GM23338 (cell line): Measurements from ENCODE around the gene PSTK. TPM values are rescaled to one million over a fixed set of nuclear protein-coding genes. Genes with fewer than 3 reads are reported as not detected.

ENCODE experiments used
- ATAC-seq: fragments of 200-7000 bp; cut with Tn5 transposase; 3 replicates; pipeline ENCODE4 v1.9.1; 2020
- DNase-seq: peaks from one replicate; pipeline ENCODE4 v3.0.0-alpha.2; 2015; ENCODE audit warnings: low spot score
- H2AFZ ChIP-seq: fragments of 200-600 bp; sonication (generic); 2 replicates; pipeline ENCODE4 v1.8.0; 2016; ENCODE audit warnings: antibody characterized with exemption, mild to moderate bottlenecking, moderate library complexity
- H3F3A ChIP-seq: fragments of 200-600 bp; sonication (generic); replicated peaks from 2 replicates; pipeline ENCODE4 v1.8.0; 2017; ENCODE audit warnings: antibody characterized with exemption, mixed run types, low read depth
- H3K27ac ChIP-seq: fragments of 200-600 bp; sonication (generic); 2 replicates; pipeline ENCODE4 v1.6.1; 2016; ENCODE audit warnings: low read depth
- H3K27me3 ChIP-seq: fragments of 200-600 bp; sonication (generic); 2 replicates; pipeline ENCODE4 v1.8.0; 2016; ENCODE audit warnings: mild to moderate bottlenecking, mixed run types, moderate library complexity; ENCODE audit not compliant: insufficient read depth
- H3K36me3 ChIP-seq: fragments of 200-600 bp; sonication (generic); 2 replicates; pipeline ENCODE4 v1.8.0; 2016; ENCODE audit warnings: mild to moderate bottlenecking; ENCODE audit not compliant: insufficient read depth
- H3K4me1 ChIP-seq: fragments of 200-600 bp; sonication (generic); 2 replicates; pipeline ENCODE4 v1.8.0; 2016; ENCODE audit warnings: mild to moderate bottlenecking, moderate library complexity; ENCODE audit not compliant: insufficient read depth
- H3K4me2 ChIP-seq: fragments of 200-600 bp; sonication (generic); 2 replicates; pipeline ENCODE4 v1.7.1; 2017; ENCODE audit warnings: mixed run types
- H3K4me3 ChIP-seq: fragments of 200-600 bp; sonication (generic); 2 replicates; pipeline ENCODE4 v1.6.1; 2016; ENCODE audit warnings: mixed run types
- H3K79me2 ChIP-seq: fragments of 200-600 bp; sonication (generic); replicated peaks from 2 replicates; pipeline ENCODE4 v1.8.0; 2017; ENCODE audit warnings: mild to moderate bottlenecking; ENCODE audit not compliant: insufficient read depth
- H3K9me2 ChIP-seq: fragments of 200-600 bp; sonication (generic); 2 replicates; pipeline ENCODE4 v1.8.0; 2017; ENCODE audit not compliant: insufficient read depth
- H4K20me1 ChIP-seq: fragments of 200-600 bp; sonication (generic); replicated peaks from 2 replicates; pipeline ENCODE4 v1.8.0; 2017; ENCODE audit warnings: mild to moderate bottlenecking; ENCODE audit not compliant: insufficient read depth
- H3K27ac Mint-ChIP-seq: 2 replicates; pipeline ENCODE4 v1.8.0; 2020; ENCODE audit warnings: inconsistent platforms, mild to moderate bottlenecking, moderate library complexity, mixed read lengths
- H3K27me3 Mint-ChIP-seq: 3 replicates; pipeline ENCODE4 v1.8.0; 2022; ENCODE audit warnings: low read depth, mild to moderate bottlenecking, moderate library complexity, mixed read lengths, inconsistent platforms; ENCODE audit not compliant: insufficient read depth, poor library complexity
- H3K36me3 Mint-ChIP-seq: 3 replicates; pipeline ENCODE4 v1.8.0; 2021; ENCODE audit warnings: low read depth, mild to moderate bottlenecking, inconsistent platforms, moderate library complexity, mixed read lengths
- H3K4me1 Mint-ChIP-seq: 3 replicates; pipeline ENCODE4 v1.8.0; 2020; ENCODE audit warnings: mild to moderate bottlenecking, inconsistent platforms, mixed read lengths
- H3K4me3 Mint-ChIP-seq: 3 replicates; pipeline ENCODE4 v1.8.0; 2021; ENCODE audit warnings: moderate library complexity, mild to moderate bottlenecking, inconsistent platforms, mixed read lengths
- H3K9me3 Mint-ChIP-seq: 3 replicates; pipeline ENCODE4 v1.8.0; 2020; ENCODE audit warnings: moderate library complexity, mild to moderate bottlenecking, inconsistent platforms, mixed read lengths
- CREB1 ChIP-seq: fragments of 250-450 bp; sonication (Bioruptor Pico); IDR thresholded peaks from 2 replicates; pipeline ENCODE4 v1.5.0; 2020; ENCODE audit warnings: low read depth, mild to moderate bottlenecking, moderate library complexity
- ETS1 ChIP-seq: IDR thresholded peaks from 2 replicates; pipeline ENCODE4 v1.6.1; 2016; ENCODE audit warnings: antibody characterized with exemption
- EZH2 ChIP-seq: fragments of 200-600 bp; sonication (generic); IDR thresholded peaks from one replicate; pipeline ENCODE4 v1.8.0; 2017; ENCODE audit warnings: antibody characterized with exemption, mild to moderate bottlenecking, low read depth; ENCODE audit not compliant: unreplicated experiment
- JUNB ChIP-seq: IDR thresholded peaks from one replicate; pipeline ENCODE4 v1.6.1; 2016; ENCODE audit warnings: antibody characterized with exemption; ENCODE audit not compliant: unreplicated experiment
- NANOG ChIP-seq: IDR thresholded peaks from 2 replicates; pipeline ENCODE4 v1.6.1; 2016; ENCODE audit warnings: antibody characterized with exemption, borderline replicate concordance
- POLR2AphosphoS5 ChIP-seq: IDR thresholded peaks from 2 replicates; pipeline ENCODE4 v1.6.1; 2016; ENCODE audit warnings: antibody characterized with exemption, low read depth
- REST ChIP-seq: IDR thresholded peaks from one replicate; pipeline ENCODE4 v1.6.1; 2018; ENCODE audit warnings: antibody characterized with exemption; ENCODE audit not compliant: unreplicated experiment
- STAT1 ChIP-seq: IDR thresholded peaks from one replicate; pipeline ENCODE4 v1.6.1; 2016; ENCODE audit warnings: antibody characterized with exemption; ENCODE audit not compliant: unreplicated experiment
- ZNF331 ChIP-seq: fragments of 250-450 bp; sonication (Bioruptor Pico); IDR thresholded peaks from 2 replicates; pipeline ENCODE4 v1.5.0; 2020; ENCODE audit warnings: low read depth, mild to moderate bottlenecking, moderate library complexity
- polyA plus RNA-seq: library from polyadenylated mRNA; unstranded; fragments of >200 nt; fragmentation: Nextera tagmentation; extraction: Ambion mirVana; gene quantifications from 2 replicates; pipeline ENCODE4 v1.2.1, GENCODE V29; 2016
- total RNA-seq: library from RNA; depleted of rRNA; stranded (reverse); fragments of >200 nt; shearing (Covaris generic); gene quantifications from 2 replicates; pipeline ENCODE4 v1.2.3, GENCODE V29; 2014
- TF ChIP-seq, protein P1 (sequence below): fragments of 250-450 bp; sonication (Bioruptor Pico); IDR thresholded peaks from 2 replicates; pipeline ENCODE4 v1.5.0; 2020; ENCODE audit warnings: mild to moderate bottlenecking, moderate library complexity
- TF ChIP-seq, protein P2 (sequence below), 2 experiments: fragments of 200-600 bp in 1 of 2; sonication (generic) in 1 of 2; conservative IDR thresholded peaks; 2 replicates each; pipeline versions ENCODE4 v1.5.1 to v1.6.1; 2016 to 2017; ENCODE audit warnings: antibody characterized with exemption in 2 of 2, low read depth in 2 of 2, mild to moderate bottlenecking in 2 of 2, moderate library complexity in 1 of 2

The PSTK gene
- total and polyA plus RNA-seq, 2 experiments from 2014 or later, result 2.3 to 9.3 TPM

DNA sequence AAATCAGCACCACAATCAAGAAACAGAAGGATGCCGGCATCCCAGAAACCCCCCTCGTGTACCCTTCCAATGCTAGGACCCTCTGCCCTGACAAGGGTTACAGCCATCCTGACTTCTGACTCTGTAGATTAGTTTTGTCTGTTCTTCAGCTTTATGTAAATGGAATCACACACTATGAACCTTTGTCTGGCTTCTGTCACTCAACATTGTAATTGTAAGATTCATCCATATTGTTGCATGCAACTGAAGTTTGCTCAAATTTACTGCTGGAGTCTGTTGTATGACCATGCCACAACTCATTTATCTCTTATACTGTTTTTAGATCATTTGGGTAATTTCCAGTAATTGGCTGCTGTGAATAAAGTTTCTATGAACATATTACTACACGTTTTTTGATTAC lies 20.0 kb downstream of the PSTK start:
- no peak for ATAC-seq
- no peaks in the 10 kb centered on the region for H3K36me3 ChIP-seq
- Mint-ChIP-seq H3K36me3 (peaks cover 14% of the 10 kb centered on the region; the same call in 2 of the 3 replicates), H3K4me1 (peaks cover 9% of the 10 kb centered on the region; the same call in 2 of the 3 replicates), H3K27ac (no peak overlapping the region), H3K9me3 (no peaks in the 10 kb centered on the region), H3K4me3 (no peak overlapping the region), H3K27me3 (no peaks in the 10 kb centered on the region)
- H4K20me1 ChIP-seq, result peaks cover 28% of the 10 kb centered on the region
- H3K27me3 ChIP-seq, result no peaks in the 10 kb centered on the region
- H3K4me2 ChIP-seq, result no peak overlapping the region
- no peaks in the 10 kb centered on the region for H3K4me1 ChIP-seq
- no peak overlapping the region for H2AFZ ChIP-seq
- H3K27ac ChIP-seq, result no peak overlapping the region
- no peaks in the 10 kb centered on the region for H3K9me2 ChIP-seq
- H3F3A ChIP-seq, result no peaks in the 10 kb centered on the region
- DNase-seq, result no peak
- TF ChIP-seq ZNF331 (CRISPR knock-in tag), result no peak
- TF ChIP-seq REST, result no peak
- no peak for TF ChIP-seq NANOG
- TF ChIP-seq JUNB, result no peak
- no peak for TF ChIP-seq EZH2
- TF ChIP-seq, protein P1, sequence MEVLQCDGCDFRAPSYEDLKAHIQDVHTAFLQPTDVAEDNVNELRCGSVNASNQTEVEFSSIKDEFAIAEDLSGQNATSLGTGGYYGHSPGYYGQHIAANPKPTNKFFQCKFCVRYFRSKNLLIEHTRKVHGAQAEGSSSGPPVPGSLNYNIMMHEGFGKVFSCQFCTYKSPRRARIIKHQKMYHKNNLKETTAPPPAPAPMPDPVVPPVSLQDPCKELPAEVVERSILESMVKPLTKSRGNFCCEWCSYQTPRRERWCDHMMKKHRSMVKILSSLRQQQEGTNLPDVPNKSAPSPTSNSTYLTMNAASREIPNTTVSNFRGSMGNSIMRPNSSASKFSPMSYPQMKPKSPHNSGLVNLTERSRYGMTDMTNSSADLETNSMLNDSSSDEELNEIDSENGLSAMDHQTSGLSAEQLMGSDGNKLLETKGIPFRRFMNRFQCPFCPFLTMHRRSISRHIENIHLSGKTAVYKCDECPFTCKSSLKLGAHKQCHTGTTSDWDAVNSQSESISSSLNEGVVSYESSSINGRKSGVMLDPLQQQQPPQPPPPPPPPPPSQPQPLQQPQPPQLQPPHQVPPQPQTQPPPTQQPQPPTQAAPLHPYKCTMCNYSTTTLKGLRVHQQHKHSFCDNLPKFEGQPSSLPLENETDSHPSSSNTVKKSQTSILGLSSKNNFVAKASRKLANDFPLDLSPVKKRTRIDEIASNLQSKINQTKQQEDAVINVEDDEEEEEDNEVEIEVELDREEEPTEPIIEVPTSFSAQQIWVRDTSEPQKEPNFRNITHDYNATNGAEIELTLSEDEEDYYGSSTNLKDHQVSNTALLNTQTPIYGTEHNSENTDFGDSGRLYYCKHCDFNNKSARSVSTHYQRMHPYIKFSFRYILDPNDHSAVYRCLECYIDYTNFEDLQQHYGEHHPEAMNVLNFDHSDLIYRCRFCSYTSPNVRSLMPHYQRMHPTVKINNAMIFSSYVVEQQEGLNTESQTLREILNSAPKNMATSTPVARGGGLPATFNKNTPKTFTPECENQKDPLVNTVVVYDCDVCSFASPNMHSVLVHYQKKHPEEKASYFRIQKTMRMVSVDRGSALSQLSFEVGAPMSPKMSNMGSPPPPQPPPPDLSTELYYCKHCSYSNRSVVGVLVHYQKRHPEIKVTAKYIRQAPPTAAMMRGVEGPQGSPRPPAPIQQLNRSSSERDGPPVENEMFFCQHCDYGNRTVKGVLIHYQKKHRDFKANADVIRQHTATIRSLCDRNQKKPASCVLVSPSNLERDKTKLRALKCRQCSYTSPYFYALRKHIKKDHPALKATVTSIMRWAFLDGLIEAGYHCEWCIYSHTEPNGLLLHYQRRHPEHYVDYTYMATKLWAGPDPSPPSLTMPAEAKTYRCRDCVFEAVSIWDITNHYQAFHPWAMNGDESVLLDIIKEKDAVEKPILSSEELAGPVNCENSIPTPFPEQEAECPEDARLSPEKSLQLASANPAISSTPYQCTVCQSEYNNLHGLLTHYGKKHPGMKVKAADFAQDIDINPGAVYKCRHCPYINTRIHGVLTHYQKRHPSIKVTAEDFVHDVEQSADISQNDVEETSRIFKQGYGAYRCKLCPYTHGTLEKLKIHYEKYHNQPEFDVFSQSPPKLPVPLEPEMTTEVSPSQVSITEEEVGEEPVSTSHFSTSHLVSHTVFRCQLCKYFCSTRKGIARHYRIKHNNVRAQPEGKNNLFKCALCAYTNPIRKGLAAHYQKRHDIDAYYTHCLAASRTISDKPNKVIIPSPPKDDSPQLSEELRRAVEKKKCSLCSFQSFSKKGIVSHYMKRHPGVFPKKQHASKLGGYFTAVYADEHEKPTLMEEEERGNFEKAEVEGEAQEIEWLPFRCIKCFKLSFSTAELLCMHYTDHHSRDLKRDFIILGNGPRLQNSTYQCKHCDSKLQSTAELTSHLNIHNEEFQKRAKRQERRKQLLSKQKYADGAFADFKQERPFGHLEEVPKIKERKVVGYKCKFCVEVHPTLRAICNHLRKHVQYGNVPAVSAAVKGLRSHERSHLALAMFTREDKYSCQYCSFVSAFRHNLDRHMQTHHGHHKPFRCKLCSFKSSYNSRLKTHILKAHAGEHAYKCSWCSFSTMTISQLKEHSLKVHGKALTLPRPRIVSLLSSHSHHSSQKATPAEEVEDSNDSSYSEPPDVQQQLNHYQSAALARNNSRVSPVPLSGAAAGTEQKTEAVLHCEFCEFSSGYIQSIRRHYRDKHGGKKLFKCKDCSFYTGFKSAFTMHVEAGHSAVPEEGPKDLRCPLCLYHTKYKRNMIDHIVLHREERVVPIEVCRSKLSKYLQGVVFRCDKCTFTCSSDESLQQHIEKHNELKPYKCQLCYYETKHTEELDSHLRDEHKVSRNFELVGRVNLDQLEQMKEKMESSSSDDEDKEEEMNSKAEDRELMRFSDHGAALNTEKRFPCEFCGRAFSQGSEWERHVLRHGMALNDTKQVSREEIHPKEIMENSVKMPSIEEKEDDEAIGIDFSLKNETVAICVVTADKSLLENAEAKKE (CRISPR knock-in tag), result no peak
- no peak for TF ChIP-seq POLR2AphosphoS5
- TF ChIP-seq ETS1, result no peak
- no peak for TF ChIP-seq STAT1
- TF ChIP-seq, protein P2, sequence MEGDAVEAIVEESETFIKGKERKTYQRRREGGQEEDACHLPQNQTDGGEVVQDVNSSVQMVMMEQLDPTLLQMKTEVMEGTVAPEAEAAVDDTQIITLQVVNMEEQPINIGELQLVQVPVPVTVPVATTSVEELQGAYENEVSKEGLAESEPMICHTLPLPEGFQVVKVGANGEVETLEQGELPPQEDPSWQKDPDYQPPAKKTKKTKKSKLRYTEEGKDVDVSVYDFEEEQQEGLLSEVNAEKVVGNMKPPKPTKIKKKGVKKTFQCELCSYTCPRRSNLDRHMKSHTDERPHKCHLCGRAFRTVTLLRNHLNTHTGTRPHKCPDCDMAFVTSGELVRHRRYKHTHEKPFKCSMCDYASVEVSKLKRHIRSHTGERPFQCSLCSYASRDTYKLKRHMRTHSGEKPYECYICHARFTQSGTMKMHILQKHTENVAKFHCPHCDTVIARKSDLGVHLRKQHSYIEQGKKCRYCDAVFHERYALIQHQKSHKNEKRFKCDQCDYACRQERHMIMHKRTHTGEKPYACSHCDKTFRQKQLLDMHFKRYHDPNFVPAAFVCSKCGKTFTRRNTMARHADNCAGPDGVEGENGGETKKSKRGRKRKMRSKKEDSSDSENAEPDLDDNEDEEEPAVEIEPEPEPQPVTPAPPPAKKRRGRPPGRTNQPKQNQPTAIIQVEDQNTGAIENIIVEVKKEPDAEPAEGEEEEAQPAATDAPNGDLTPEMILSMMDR (conservative IDR thresholded peaks at IDR 0.05; ENCODE audit: low read depth in 2 of 2), result no peak
- TF ChIP-seq CREB1 (CRISPR knock-in tag), result no peak
- H3K79me2 ChIP-seq, result peaks cover 63% of the 10 kb centered on the region
- no peak overlapping the region for H3K4me3 ChIP-seq
